ENCODE results near the gene CELF1.
A peak's percentile ranks its signal among the peaks of the same experiment; 100 is the strongest.
"Not testable (repeated sequence)": the region's sequence is repeated elsewhere in the genome, so short reads cannot be mapped to it uniquely, and the experiment has no call there.

CELF1 gene

DNA sequence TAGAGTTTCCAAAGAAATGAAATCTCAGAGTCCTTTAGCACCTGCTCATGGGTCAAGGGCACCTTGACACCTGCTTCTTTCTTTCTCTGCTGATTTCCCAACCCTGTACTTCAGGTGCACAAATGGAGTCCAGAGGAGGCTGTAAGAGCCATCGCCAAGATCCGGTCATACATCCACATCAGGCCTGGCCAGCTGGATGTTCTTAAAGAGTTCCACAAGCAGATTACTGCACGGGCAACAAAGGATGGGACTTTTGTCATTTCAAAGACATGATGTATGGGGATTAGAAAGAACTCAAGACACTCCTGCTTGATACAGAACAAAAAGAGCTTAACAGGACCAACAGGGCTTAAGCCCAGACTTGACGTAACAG lies 18.4 kb upstream of the CELF1 start:
- Histone ChIP-seq H3K9ac (ENCODE audit: low read depth, low read length) (no peak overlapping the region), H3K36me3 (ENCODE audit: control insufficient read depth, insufficient read depth, low read length) (peaks cover 28% of the 10 kb centered on the region), H3K4me3 (ENCODE audit: low read depth, low read length) (no peak overlapping the region), H3K9me3 (ENCODE audit: control insufficient read depth, insufficient read depth, low read length) (no peaks in the 10 kb centered on the region), H3K4me1 (ENCODE audit: control insufficient read depth, insufficient read depth, low read length) (no peaks in the 10 kb centered on the region), H3K27me3 (ENCODE audit: control insufficient read depth, insufficient read depth, low read length) (no peaks in the 10 kb centered on the region)

- H3K4me3 ChIP-seq (ENCODE audit: low read depth, low read length): no peak overlapping the region
- H3K9ac ChIP-seq (ENCODE audit: low read depth, low read length): no peak overlapping the region
- H3K4me1 ChIP-seq (ENCODE audit: control insufficient read depth, insufficient read depth, low read length): no peaks in the 10 kb centered on the region
- peaks cover 28% of the 10 kb centered on the region for H3K36me3 ChIP-seq (ENCODE audit: control insufficient read depth, insufficient read depth, low read length)
- H3K27me3 ChIP-seq (ENCODE audit: control insufficient read depth, insufficient read depth, low read length): no peaks in the 10 kb centered on the region
- no peaks in the 10 kb centered on the region for H3K9me3 ChIP-seq (ENCODE audit: control insufficient read depth, insufficient read depth, low read length)
Observed at GRCh38 chr11:47570651-47571356, 17.9 kb upstream of the CELF1 start.

GRCh38 chr11:47569646-47570045 lies 16.7 kb upstream of the CELF1 start:
- H3K9ac ChIP-seq (ENCODE audit: low read depth, low read length): no peak overlapping the region
- no peaks in the 10 kb centered on the region for H3K9me3 ChIP-seq (ENCODE audit: control insufficient read depth, insufficient read depth, low read length)
- H3K27me3 ChIP-seq (ENCODE audit: control insufficient read depth, insufficient read depth, low read length): no peaks in the 10 kb centered on the region
- no peak overlapping the region for H3K4me3 ChIP-seq (ENCODE audit: low read depth, low read length)
- peaks cover 28% of the 10 kb centered on the region for H3K36me3 ChIP-seq (ENCODE audit: control insufficient read depth, insufficient read depth, low read length)
- no peaks in the 10 kb centered on the region for H3K4me1 ChIP-seq (ENCODE audit: control insufficient read depth, insufficient read depth, low read length)

GRCh38 chr11:47566149-47566698 lies 13.3 kb upstream of the CELF1 start:
- Histone ChIP-seq H3K36me3 (ENCODE audit: control insufficient read depth, insufficient read depth, low read length) (peaks cover 5% of the 10 kb centered on the region), H3K9ac (ENCODE audit: low read depth, low read length) (peak overlapping the region; percentile 90), H3K4me3 (ENCODE audit: low read depth, low read length) (peak overlapping the region; percentile 85), H3K27me3 (ENCODE audit: control insufficient read depth, insufficient read depth, low read length) (no peaks in the 10 kb centered on the region), H3K4me1 (ENCODE audit: control insufficient read depth, insufficient read depth, low read length) (no peaks in the 10 kb centered on the region), H3K9me3 (ENCODE audit: control insufficient read depth, insufficient read depth, low read length) (no peaks in the 10 kb centered on the region)

- Histone ChIP-seq H3K4me1 (ENCODE audit: control insufficient read depth, insufficient read depth, low read length) (no peaks in the 10 kb centered on the region), H3K36me3 (ENCODE audit: control insufficient read depth, insufficient read depth, low read length) (peaks cover 5% of the 10 kb centered on the region), H3K9me3 (ENCODE audit: control insufficient read depth, insufficient read depth, low read length) (no peaks in the 10 kb centered on the region), H3K27me3 (ENCODE audit: control insufficient read depth, insufficient read depth, low read length) (no peaks in the 10 kb centered on the region), H3K4me3 (ENCODE audit: low read depth, low read length) (peak within 1 kb of the TSS; percentile 85), H3K9ac (ENCODE audit: low read depth, low read length) (peak within 1 kb of the TSS; percentile 90)
Observed at GRCh38 chr11:47565340-47566148, 12.6 kb upstream of the CELF1 start, which contains the start of gene PTPMT1. Gene PTPMT1, plus strand, starts transcription at chr11:47565599. Its CDS starts 24 bp downstream, at chr11:47565623.

- Histone ChIP-seq H3K4me3 (ENCODE audit: low read depth, low read length) (peak overlapping the region; percentile 85), H3K36me3 (ENCODE audit: control insufficient read depth, insufficient read depth, low read length) (peaks cover 4% of the 10 kb centered on the region), H3K9ac (ENCODE audit: low read depth, low read length) (peak overlapping the region; percentile 73), H3K4me1 (ENCODE audit: control insufficient read depth, insufficient read depth, low read length) (no peaks in the 10 kb centered on the region), H3K27me3 (ENCODE audit: control insufficient read depth, insufficient read depth, low read length) (no peaks in the 10 kb centered on the region), H3K9me3 (ENCODE audit: control insufficient read depth, insufficient read depth, low read length) (no peaks in the 10 kb centered on the region)
Observed at GRCh38 chr11:47564933-47565339, 12.0 kb upstream of the CELF1 start.

- not testable (repeated sequence) for H3K36me3 ChIP-seq (ENCODE audit: control insufficient read depth, insufficient read depth, low read length); H3K27me3 ChIP-seq (ENCODE audit: control insufficient read depth, insufficient read depth, low read length); H3K4me1 ChIP-seq (ENCODE audit: control insufficient read depth, insufficient read depth, low read length); H3K9ac ChIP-seq (ENCODE audit: low read depth, low read length); H3K4me3 ChIP-seq (ENCODE audit: low read depth, low read length); H3K9me3 ChIP-seq (ENCODE audit: control insufficient read depth, insufficient read depth, low read length)
Observed at GRCh38 chr11:47564366-47564765, 11.4 kb upstream of the CELF1 start.

GRCh38 chr11:47562393-47562792 lies 9.5 kb upstream of the CELF1 start:
- not testable (repeated sequence) for H3K27me3 ChIP-seq (ENCODE audit: control insufficient read depth, insufficient read depth, low read length); H3K9me3 ChIP-seq (ENCODE audit: control insufficient read depth, insufficient read depth, low read length)

DNA sequence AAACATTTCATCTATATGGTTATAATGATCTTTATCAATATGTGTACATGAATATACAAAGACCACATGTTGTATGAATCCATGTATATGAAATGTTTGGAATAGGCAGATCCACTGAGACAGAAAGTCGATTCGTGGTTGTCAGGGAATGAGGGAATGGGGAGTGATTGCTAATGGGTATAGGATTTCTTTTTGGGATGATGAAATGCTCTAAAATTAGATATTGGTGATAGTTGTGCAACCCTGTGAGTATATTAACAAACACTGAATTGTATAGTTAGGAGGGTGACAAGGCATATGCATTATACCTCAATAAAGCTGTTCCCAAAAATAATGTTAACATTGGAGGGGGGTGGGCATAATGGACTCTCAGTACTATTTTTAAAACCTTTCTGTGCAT lies 7.5 kb upstream of the CELF1 start:
- Histone ChIP-seq H3K4me1 (ENCODE audit: control insufficient read depth, insufficient read depth, low read length) (no peaks in the 10 kb centered on the region), H3K27me3 (ENCODE audit: control insufficient read depth, insufficient read depth, low read length) (no peaks in the 10 kb centered on the region), H3K9ac (ENCODE audit: low read depth, low read length) (no peak overlapping the region), H3K4me3 (ENCODE audit: low read depth, low read length) (no peak overlapping the region), H3K9me3 (ENCODE audit: control insufficient read depth, insufficient read depth, low read length) (no peaks in the 10 kb centered on the region), H3K36me3 (ENCODE audit: control insufficient read depth, insufficient read depth, low read length) (no peaks in the 10 kb centered on the region)

More at GRCh38 chr11:47562393-47562792, 9.5 kb upstream of the CELF1 start:
- not testable (repeated sequence) for H3K9ac ChIP-seq (ENCODE audit: low read depth, low read length); H3K36me3 ChIP-seq (ENCODE audit: control insufficient read depth, insufficient read depth, low read length); H3K4me1 ChIP-seq (ENCODE audit: control insufficient read depth, insufficient read depth, low read length); H3K4me3 ChIP-seq (ENCODE audit: low read depth, low read length)

- H3K27me3 ChIP-seq (ENCODE audit: control insufficient read depth, insufficient read depth, low read length): no peaks in the 10 kb centered on the region
- H3K4me3 ChIP-seq (ENCODE audit: low read depth, low read length): no peak overlapping the region
- H3K9ac ChIP-seq (ENCODE audit: low read depth, low read length): no peak overlapping the region
- no peaks in the 10 kb centered on the region for H3K9me3 ChIP-seq (ENCODE audit: control insufficient read depth, insufficient read depth, low read length)
- H3K36me3 ChIP-seq (ENCODE audit: control insufficient read depth, insufficient read depth, low read length): no peaks in the 10 kb centered on the region
- H3K4me1 ChIP-seq (ENCODE audit: control insufficient read depth, insufficient read depth, low read length): peaks cover 4% of the 10 kb centered on the region
Observed at GRCh38 chr11:47558695-47559094, 5.8 kb upstream of the CELF1 start.

- H3K9ac ChIP-seq (ENCODE audit: low read depth, low read length); H3K27me3 ChIP-seq (ENCODE audit: control insufficient read depth, insufficient read depth, low read length); H3K4me3 ChIP-seq (ENCODE audit: low read depth, low read length); H3K36me3 ChIP-seq (ENCODE audit: control insufficient read depth, insufficient read depth, low read length); H3K9me3 ChIP-seq (ENCODE audit: control insufficient read depth, insufficient read depth, low read length); H3K4me1 ChIP-seq (ENCODE audit: control insufficient read depth, insufficient read depth, low read length): not testable (repeated sequence)
Observed at GRCh38 chr11:47557004-47557403, 4.1 kb upstream of the CELF1 start.

GRCh38 chr11:47553406-47553743 lies 443 bp upstream of the CELF1 start:
- peak overlapping the region; percentile 73 for H3K4me3 ChIP-seq (ENCODE audit: low read depth, low read length)

More at GRCh38 chr11:47553406-47553743, 443 bp upstream of the CELF1 start:
- H3K9me3 ChIP-seq (ENCODE audit: control insufficient read depth, insufficient read depth, low read length): no peaks in the 10 kb centered on the region
- H3K4me1 ChIP-seq (ENCODE audit: control insufficient read depth, insufficient read depth, low read length): peaks cover 13% of the 10 kb centered on the region
- H3K27me3 ChIP-seq (ENCODE audit: control insufficient read depth, insufficient read depth, low read length): no peaks in the 10 kb centered on the region
- no peaks in the 10 kb centered on the region for H3K36me3 ChIP-seq (ENCODE audit: control insufficient read depth, insufficient read depth, low read length)
- H3K9ac ChIP-seq (ENCODE audit: low read depth, low read length): peak overlapping the region; percentile 65
